ENCODE measurements around the gene DAAM1. TPM values are rescaled to one million over a fixed set of nuclear protein-coding genes. Genes with fewer than 3 reads are reported as not detected.

Gene DAAM1
- total RNA-seq, 1 donor, result 22.0 TPM

DNA sequence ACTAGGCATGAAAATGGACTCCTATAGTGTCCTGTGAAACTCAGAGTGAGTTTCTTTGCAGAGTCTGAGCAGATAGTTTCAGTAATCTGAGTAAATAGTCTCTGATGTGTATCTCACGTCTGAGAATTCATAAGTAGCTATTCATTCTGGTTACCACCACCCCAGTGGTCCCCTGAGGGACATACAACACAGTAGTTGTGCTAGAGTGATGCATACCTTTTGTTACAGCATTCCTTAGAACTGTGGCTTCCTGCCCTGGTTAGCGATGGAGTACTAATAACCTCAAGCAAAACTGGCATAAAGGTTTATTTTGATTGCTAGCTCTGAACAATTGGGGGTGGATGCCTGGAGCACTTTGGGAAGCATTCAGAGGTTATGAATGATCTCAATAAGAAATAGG, 114.7 kb downstream of the DAAM1 start:
- no peak overlapping the region for H3K4me3 ChIP-seq (ENCODE audit: low read depth, low read length)
- no peak for DNase-seq (ENCODE audit: low read depth)
- TF ChIP-seq, protein P1, sequence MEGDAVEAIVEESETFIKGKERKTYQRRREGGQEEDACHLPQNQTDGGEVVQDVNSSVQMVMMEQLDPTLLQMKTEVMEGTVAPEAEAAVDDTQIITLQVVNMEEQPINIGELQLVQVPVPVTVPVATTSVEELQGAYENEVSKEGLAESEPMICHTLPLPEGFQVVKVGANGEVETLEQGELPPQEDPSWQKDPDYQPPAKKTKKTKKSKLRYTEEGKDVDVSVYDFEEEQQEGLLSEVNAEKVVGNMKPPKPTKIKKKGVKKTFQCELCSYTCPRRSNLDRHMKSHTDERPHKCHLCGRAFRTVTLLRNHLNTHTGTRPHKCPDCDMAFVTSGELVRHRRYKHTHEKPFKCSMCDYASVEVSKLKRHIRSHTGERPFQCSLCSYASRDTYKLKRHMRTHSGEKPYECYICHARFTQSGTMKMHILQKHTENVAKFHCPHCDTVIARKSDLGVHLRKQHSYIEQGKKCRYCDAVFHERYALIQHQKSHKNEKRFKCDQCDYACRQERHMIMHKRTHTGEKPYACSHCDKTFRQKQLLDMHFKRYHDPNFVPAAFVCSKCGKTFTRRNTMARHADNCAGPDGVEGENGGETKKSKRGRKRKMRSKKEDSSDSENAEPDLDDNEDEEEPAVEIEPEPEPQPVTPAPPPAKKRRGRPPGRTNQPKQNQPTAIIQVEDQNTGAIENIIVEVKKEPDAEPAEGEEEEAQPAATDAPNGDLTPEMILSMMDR (IDR thresholded peaks at IDR 0.05; ENCODE audit: insufficient read depth, low read depth, low read length), result no peak

DNA sequence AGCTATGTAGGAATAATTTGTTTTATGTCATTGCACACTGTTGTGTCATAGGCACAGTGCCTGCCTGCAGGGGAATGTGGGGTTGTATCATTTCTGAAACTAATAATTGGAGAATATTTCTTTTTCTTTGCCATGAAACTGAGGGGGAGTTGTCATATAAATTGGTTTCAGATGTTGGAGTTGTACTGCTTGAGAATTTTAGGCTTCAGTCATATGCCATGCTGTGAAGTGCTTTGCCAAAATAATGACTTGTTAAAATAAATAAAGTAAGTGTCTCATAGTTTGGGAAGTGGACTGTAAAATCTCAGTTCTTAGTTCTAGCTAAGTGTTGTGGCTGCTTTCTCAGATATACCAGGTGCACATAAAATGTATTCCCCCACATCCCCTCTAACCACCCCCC, 116.8 kb downstream of the DAAM1 start:
- H3K4me3 ChIP-seq (ENCODE audit: low read depth, low read length), result no peak overlapping the region
- DNase-seq (ENCODE audit: low read depth), result no peak
- TF ChIP-seq, protein P1 (IDR thresholded peaks at IDR 0.05; ENCODE audit: insufficient read depth, low read depth, low read length), result no peak

DNA sequence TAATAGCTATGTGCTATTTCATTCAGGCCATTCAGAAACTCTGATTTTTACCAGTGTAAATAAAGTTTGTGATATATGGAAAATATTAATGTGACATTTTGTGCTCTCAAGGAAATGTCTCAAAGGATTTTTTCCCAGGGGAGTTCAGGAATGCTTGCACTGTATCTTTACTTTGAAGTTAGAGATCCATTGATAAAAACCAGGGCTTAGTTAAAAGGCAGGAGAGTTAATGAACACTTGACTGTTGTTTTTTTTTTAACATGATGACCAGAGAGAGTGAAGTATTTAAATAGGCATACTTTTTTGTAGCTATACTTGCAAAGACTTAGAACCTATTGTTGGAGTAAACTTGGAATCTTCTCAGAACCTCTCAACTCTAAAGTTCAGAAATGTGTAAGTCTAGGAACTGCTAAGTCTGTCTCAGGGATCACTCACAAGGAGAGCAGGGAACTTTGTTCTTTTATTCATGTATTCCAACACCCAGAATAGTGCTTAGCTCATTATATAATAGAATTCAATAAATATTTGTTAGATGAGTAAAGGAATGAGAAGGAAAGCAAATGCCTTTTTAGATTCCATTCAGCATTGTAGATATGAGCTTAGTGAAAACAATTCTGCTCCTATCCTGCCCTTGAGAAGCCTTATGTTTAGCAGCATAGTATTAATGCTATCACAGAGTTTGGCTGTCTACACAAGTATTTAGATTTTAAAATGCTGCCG, 117.5 kb downstream of the DAAM1 start:
- TF ChIP-seq, protein P1 (IDR thresholded peaks at IDR 0.05; ENCODE audit: insufficient read depth, low read depth, low read length), result no peak
- H3K4me3 ChIP-seq (ENCODE audit: low read depth, low read length), result no peak overlapping the region
- DNase-seq (ENCODE audit: low read depth), result no peak

DNA sequence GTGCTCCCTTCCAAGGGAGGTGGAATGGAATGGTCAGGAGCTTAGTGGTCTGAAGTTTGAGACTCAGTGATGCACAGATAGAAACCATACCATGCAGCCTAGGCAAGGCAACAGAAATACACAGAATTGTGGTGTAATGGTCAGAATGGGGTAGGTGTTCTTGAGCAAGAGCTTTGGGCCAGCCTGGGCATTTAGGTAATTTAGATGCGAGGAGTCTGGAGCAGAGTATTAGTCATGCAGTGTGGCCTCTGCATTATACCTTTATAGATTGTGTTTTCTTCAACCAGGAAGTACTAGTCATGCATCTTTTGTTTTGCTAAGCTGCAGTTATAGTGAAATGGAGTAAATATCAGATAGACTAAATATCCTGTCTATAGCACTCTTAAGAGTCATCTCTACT, 118.3 kb downstream of the DAAM1 start:
- no peak overlapping the region for H3K4me3 ChIP-seq (ENCODE audit: low read depth, low read length)

DNA sequence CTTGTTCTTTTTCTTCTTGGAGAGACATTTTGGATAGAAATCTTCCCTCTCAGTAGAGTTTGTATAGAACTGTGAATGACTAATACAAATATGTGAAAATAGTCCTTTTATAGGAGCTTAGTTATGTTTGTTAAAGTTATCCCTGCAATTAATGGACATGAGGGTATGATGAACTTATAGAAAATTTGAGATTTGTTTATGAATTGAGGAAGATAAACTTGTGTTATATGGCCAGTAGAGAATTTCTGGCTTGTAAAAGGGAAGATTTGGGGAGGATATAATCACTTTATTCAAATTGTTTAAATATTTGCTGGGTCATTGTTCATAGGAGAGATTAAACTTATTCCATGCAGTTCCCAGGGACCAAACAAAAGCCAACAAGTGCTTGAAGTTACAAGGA, 119.6 kb downstream of the DAAM1 start:
- TF ChIP-seq, protein P1 (IDR thresholded peaks at IDR 0.05; ENCODE audit: insufficient read depth, low read depth, low read length), result no peak
- H3K4me3 ChIP-seq (ENCODE audit: low read depth, low read length), result no peak overlapping the region
- no peak for DNase-seq (ENCODE audit: low read depth)

More for the DNA sequence above, 118.3 kb downstream of the DAAM1 start:
- TF ChIP-seq, protein P1 (IDR thresholded peaks at IDR 0.05; ENCODE audit: insufficient read depth, low read depth, low read length), result no peak
- no peak for DNase-seq (ENCODE audit: low read depth)

DNA sequence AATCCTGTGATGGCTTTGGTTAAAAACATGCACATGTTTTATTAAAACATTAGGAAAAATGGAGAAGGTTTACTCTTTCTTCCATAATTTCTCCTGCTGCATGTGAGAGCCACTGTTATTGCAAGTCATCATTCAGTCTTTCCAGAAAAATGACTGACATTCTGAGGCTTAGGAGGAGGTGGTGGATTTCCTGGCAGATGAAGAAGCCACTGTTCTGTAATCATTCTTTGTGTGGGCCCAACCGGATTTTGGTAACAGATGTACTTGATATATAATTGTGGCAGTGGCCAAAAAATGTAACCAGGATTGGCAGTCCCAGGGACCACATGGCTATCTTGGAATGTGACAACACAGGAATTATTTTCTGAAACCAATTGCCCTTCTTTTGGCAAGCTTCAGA, 120.2 kb downstream of the DAAM1 start:
- TF ChIP-seq, protein P1 (IDR thresholded peaks at IDR 0.05; ENCODE audit: insufficient read depth, low read depth, low read length), result no peak
- no peak overlapping the region for H3K4me3 ChIP-seq (ENCODE audit: low read depth, low read length)
- no peak for DNase-seq (ENCODE audit: low read depth)
